Activated CD8-positive, alpha-beta memory T cell treated with anti-CD3 and anti-CD28 coated beads for 36 hours (primary cell): ENCODE data around the gene CYTH1. TPM values are rescaled to one million over a fixed set of nuclear protein-coding genes. Genes with fewer than 3 reads are reported as not detected.
"Not testable (repeated sequence)": the region's sequence is repeated elsewhere in the genome, so short reads cannot be mapped to it uniquely, and the experiment has no call there.

Source experiments
- CTCF ChIA-PET: fragments of 350-600 bp; sonication (Branson Sonifier 250); formaldehyde crosslinking; loops from one replicate; lab custom pipeline; 2021; ENCODE audit warnings: antibody characterized with exemption; lab: Charles Lee
- POLR2A ChIA-PET: fragments of 350-600 bp; sonication (Branson Sonifier 250); formaldehyde crosslinking; loops from one replicate; lab custom pipeline; 2021; ENCODE audit warnings: antibody characterized with exemption; lab: Charles Lee
- total RNA-seq, 2 experiments: library from RNA; stranded (reverse); gene quantifications; one replicate each; pipeline ENCODE4 v1.2.3, GENCODE V29; 2021

Gene CYTH1
- total RNA-seq, 2 experiments from 2014 or later: 92.1 to 96.7 TPM

- ChIA-PET POLR2A (interaction anchor here (0.6 kb wide), 1 partner anchor 967 kb away, joined by 5 read pairs; no protein-coding TSS in a partner anchor), CTCF (interaction anchor here (0.6 to 1.6 kb wide), 3 partner anchors 18 to 42 kb away, joined by 3 to 4 read pairs (median 4); no protein-coding TSS in a partner anchor)
Observed at GRCh38 chr17:78751447-78752161, 30.5 kb downstream of the CYTH1 start.

DNA sequence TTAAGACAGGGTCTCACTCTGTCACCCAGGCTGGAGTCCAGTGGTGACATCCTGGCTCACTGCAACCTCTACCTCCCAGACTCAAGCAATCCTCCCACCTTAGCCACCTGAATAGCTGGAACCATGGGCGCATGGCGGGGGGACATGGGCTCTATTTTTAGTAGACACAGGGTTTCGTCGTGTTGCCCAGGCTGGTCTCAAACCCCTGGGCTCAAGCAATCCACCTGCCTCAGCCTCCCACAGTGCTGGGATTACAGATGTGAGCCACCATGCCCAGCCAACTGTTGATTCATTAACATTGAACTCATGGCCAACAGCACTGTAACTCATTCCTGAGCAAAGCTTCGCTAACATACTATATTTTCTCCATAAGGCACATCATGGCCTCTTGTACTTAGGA is 31.1 kb downstream of the CYTH1 start:
- POLR2A ChIA-PET: not testable (repeated sequence)
- CTCF ChIA-PET: interaction anchor here (0.6 to 1.6 kb wide), 3 partner anchors 18 to 41 kb away, joined by 3 to 4 read pairs (median 4); no protein-coding TSS in a partner anchor

- CTCF ChIA-PET: interaction anchor here (0.6 to 2.4 kb wide), 8 partner anchors 9 to 32 kb away, joined by 3 to 7 read pairs (median 4); no protein-coding TSS in a partner anchor
- POLR2A ChIA-PET: interaction anchor here (0.5 to 2.6 kb wide), 3 partner anchors 32 to 92 kb away, joined by 3 to 15 read pairs (median 11); partner anchors contain the start of genes CYTH1 and USP36
Observed at GRCh38 chr17:78748730-78749317, 33.2 kb downstream of the CYTH1 start.

DNA sequence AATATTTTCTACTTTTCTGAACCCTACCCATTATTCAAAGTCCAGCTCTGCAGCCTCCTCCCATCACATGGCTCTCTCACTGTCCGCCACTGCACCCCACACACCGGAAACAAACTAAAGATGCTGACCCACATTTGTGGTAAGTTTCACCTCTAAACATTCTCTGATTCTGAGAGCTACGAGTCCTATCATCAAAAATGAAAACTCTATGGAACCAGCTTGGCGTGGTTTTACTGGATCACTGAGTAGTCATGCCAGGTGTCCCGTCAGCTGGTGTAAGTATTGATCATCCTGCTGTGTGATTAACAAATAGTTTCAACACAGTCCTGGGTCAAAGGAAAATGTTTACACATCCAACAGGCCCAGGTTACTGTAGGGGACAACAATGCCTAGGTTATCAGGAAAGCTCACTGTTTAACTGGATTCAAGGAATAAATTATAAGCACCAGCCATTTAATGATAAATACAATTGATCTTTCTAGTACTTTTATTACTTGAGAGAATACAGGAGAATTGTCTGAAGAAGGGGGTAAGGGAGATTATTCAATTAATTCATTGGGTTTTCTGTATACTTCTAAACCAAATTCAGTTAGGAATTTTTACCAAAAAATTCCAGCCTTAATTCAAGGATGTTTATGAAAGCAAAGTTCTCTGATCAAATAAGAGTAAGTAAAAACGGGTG is 33.9 kb downstream of the CYTH1 start:
- CTCF ChIA-PET: interaction anchor here (0.8 to 2.4 kb wide), 7 partner anchors 11 to 32 kb away, joined by 3 to 7 read pairs (median 6); no protein-coding TSS in a partner anchor
- POLR2A ChIA-PET: interaction anchor here (0.5 to 2.6 kb wide), 7 partner anchors 21 to 93 kb away, joined by 3 to 15 read pairs (median 7); partner anchors contain the start of genes CYTH1 and USP36

- CTCF ChIA-PET: interaction anchor here (1.5 to 2.4 kb wide), 4 partner anchors 11 to 33 kb away, joined by 3 to 7 read pairs (median 6); no protein-coding TSS in a partner anchor
Observed at GRCh38 chr17:78747488-78747887, 34.6 kb downstream of the CYTH1 start.

GRCh38 chr17:78746949-78747269 is 35.2 kb downstream of the CYTH1 start:
- CTCF ChIA-PET: interaction anchor here (0.7 to 1.6 kb wide), 4 partner anchors 8 to 1471 kb away, joined by 3 to 6 read pairs (median 4); no protein-coding TSS in a partner anchor
- POLR2A ChIA-PET: interaction anchor here (0.7 to 2.6 kb wide), 3 partner anchors 34 to 141 kb away, joined by 4 to 15 read pairs (median 8); partner anchors contain the start of gene CYTH1

More at GRCh38 chr17:78747488-78747887, 34.6 kb downstream of the CYTH1 start:
- POLR2A ChIA-PET: interaction anchor here (0.8 to 2.6 kb wide), 5 partner anchors 22 to 57 kb away, joined by 3 to 15 read pairs (median 7); partner anchors contain the start of gene CYTH1

DNA sequence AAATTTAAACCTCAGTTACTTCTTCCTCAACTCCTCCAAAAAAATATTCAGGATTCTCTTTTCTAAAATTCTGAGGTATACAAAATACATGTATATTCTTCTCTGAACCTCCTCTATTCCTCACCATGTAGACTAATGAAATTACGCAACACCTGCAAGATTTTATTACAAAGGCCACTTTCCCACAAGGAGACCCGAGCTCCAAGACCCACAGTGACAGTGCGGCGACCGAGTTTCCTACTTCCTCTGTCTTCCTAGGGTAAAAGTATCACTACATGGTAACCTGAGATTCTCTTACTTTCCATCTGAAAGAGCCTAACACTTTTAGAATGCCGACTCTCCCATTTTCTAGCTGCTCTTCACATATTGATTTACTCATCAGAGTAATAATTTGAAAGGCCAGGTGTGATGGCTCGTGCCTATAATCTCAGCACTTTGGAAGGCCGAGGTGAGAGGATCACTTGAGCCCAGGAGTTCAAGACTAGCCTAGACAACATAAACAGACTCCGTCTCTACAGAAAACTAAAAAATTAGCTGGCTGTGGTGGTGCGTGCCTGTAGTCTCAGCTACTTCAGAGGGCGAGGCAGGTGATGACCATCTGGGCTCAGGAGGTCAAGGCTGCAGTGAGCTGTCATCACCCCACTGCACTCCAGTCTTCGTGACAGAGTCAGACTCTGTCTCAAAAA is 35.7 kb downstream of the CYTH1 start:
- POLR2A ChIA-PET: interaction anchor here (0.7 to 2.6 kb wide), 3 partner anchors 34 to 141 kb away, joined by 4 to 15 read pairs (median 8); partner anchors contain the start of gene CYTH1
- CTCF ChIA-PET: interaction anchor here (0.6 to 1.6 kb wide), 6 partner anchors 9 to 1472 kb away, joined by 3 to 6 read pairs (median 4); no protein-coding TSS in a partner anchor

DNA sequence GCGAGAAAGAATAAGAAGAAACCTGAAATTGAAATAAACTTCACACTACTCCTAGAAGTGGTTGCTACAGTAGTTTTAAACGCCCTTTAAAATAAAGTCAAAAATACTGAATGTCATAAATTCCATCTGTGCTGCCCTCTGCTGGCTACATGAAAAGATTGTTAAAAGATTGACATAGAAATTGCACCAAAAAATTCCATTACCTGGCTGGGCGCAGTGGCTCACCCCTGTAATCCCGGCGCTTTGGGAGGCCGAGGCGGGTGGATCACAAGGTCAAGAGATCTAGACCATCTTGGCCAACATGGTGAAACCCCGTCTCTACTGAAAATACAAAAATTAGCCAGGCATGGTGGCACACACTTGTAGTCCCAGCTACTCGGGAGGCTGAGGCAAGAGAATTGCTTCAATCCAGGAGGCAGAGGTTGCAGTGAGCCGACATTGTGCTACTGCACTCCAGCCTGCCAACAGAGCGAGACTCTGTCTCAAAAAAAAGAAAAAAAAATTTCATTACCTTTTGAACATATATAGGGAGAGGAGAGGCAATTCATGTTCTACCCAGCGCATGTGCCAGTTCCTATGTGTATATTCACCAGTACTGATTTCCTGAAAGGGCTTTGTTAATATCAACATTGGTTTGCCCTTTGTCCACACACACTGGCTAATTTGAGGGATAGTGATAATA is 36.5 kb downstream of the CYTH1 start:
- POLR2A ChIA-PET: no interaction called here
- CTCF ChIA-PET: interaction anchor here (0.6 to 0.9 kb wide), 2 partner anchors 10 to 20 kb away, joined by 3 to 5 read pairs; no protein-coding TSS in a partner anchor

GRCh38 chr17:78742901-78743300 is 39.2 kb downstream of the CYTH1 start:
- CTCF ChIA-PET: no interaction called here
- POLR2A ChIA-PET: interaction anchor here (1.0 kb wide), 1 partner anchor 38 kb away, joined by 5 read pairs; no protein-coding TSS in a partner anchor

- ChIA-PET CTCF (interaction anchor here (0.6 kb wide), 1 partner anchor 33 kb away, joined by 4 read pairs; no protein-coding TSS in a partner anchor), POLR2A (interaction anchor here (0.5 to 1.0 kb wide), 2 partner anchors 39 to 42 kb away, joined by 3 to 5 read pairs; no protein-coding TSS in a partner anchor)
Observed at GRCh38 chr17:78741644-78742284, 40.3 kb downstream of the CYTH1 start.

GRCh38 chr17:78739331-78739931 is 42.6 kb downstream of the CYTH1 start:
- POLR2A ChIA-PET: no interaction called here
- CTCF ChIA-PET: interaction anchor here (0.6 to 1.6 kb wide), 2 partner anchors 10 to 14 kb away, joined by 3 to 6 read pairs; no protein-coding TSS in a partner anchor

DNA sequence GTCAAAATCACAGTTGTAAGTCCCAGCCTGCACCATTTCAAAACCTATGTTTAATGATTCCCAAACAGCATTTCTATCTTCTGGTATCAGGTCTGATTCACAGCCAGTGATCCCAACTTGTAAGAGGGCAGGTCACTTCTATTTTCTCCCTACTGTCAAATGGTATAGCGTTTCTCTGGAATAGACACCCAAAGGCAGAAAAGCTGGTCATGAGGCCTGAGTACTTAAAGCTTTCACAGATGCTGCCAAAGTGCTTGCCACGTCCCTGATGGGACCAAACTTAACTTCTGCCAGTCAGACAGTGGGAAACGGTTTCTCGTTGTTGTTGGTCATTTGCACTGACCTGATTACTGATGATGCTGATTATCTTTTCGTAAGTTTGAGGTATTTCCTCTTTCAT is 43.4 kb downstream of the CYTH1 start:
- POLR2A ChIA-PET: interaction anchor here (0.7 kb wide), 1 partner anchor 13 kb away, joined by 3 read pairs; no protein-coding TSS in a partner anchor
- CTCF ChIA-PET: no interaction called here

DNA sequence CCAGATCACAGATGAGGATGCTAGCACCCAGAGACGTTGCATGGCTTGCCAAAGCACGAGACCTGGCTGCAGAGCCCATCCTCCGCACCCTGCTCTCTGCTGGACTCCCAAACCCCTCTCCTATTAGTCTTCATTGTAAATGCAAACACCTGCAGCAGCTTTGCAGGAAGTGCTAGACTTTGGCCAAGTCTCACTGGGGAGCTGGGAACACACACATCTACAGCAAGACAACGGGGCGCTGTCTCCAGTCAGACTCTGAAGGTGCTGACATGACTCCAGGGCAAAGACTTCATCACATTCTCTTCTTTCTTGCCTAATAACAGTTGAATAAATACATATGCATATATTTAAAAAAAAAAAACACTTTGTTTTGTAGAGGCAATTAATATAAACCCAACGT is 43.8 kb downstream of the CYTH1 start:
- ChIA-PET POLR2A (interaction anchor here (0.7 kb wide), 1 partner anchor 13 kb away, joined by 3 read pairs; no protein-coding TSS in a partner anchor), CTCF (interaction anchor here (1.1 to 1.8 kb wide), 2 partner anchors 12 to 33 kb away, joined by 3 to 6 read pairs; no protein-coding TSS in a partner anchor)

GRCh38 chr17:78737332-78737731 is 44.7 kb downstream of the CYTH1 start:
- ChIA-PET POLR2A (interaction anchor here (0.6 kb wide), 1 partner anchor 45 kb away, joined by 5 read pairs; no protein-coding TSS in a partner anchor), CTCF (interaction anchor here (1.1 to 1.8 kb wide), 3 partner anchors 11 to 34 kb away, joined by 3 to 6 read pairs (median 4); no protein-coding TSS in a partner anchor)

DNA sequence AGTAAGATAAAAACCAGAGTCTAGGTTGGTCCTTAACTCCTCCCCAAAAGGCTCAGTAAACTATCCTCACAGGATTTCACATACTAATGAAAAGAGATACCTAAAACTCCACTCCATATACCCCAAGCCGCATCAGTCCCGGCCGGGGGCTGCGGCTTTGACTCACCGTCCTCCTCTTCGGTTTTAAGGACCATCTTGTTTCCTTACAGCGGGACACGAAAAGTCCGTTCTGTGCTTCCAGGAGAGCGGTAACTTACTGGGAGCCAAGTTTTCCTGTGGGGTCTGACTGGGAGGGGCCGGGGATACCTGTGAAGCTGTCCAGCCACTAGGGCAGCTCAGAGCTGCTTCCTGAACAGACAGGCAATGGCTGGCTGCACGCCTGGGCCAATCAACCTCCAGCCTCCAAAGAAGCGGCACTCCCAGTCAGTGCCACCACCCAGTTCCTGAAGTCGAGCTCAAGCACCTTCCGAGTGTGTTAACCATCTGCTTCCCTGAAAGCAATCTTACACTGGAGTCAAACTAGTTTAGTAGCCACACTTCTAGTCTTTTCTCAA is 45.5 kb downstream of the CYTH1 start:
- CTCF ChIA-PET: interaction anchor here (1.5 to 1.8 kb wide), 3 partner anchors 11 to 35 kb away, joined by 4 to 6 read pairs (median 5); no protein-coding TSS in a partner anchor
- POLR2A ChIA-PET: interaction anchor here (0.6 kb wide), 1 partner anchor 35 kb away, joined by 3 read pairs; no protein-coding TSS in a partner anchor
